Adrenal gland (tissue), 12 donors: ENCODE measurements around the gene LRRN4. TPM values are rescaled to one million over a fixed set of nuclear protein-coding genes. Genes with fewer than 3 reads are reported as not detected.

Source experiments
- DNase-seq, 7 donors: peaks; one replicate each; pipeline ENCODE4 v3.0.0-alpha.2; 2019 to 2020
- H3K27ac ChIP-seq, 5 donors: fragments of 200-600 bp; sonication (generic) in 4 of 5; 1 replicate in 3 of 5; 2 replicates in 2 of 5; pipeline versions ENCODE4 v1.5.1 to v1.8.0; 2016 to 2020; ENCODE audit warnings: mild to moderate bottlenecking in 1 of 5
- H3K27me3 ChIP-seq: fragments of 200-600 bp; 2 replicates; pipeline ENCODE4 v1.8.0; 2021
- H3K36me3 ChIP-seq, 2 donors: fragments of 200-600 bp; replicated peaks in 1 of 2; 1 replicate in 1 of 2; 2 replicates in 1 of 2; pipeline versions ENCODE4 v1.5.1 to v1.8.0; 2018 to 2022
- H3K4me1 ChIP-seq, 2 donors: fragments of 200-600 bp; replicated peaks in 1 of 2; 1 replicate in 1 of 2; 2 replicates in 1 of 2; pipeline versions ENCODE4 v1.5.1 to v1.8.0; 2018 to 2021
- H3K4me3 ChIP-seq, 4 donors: fragments of 200-600 bp; sonication (generic) in 3 of 4; one replicate each; pipeline ENCODE4 v1.5.1; 2016 to 2018
- H3K9me3 ChIP-seq, 3 donors: fragments of 200-600 bp; sonication (generic) in 1 of 3; replicated peaks in 1 of 3; 1 replicate in 2 of 3; 2 replicates in 1 of 3; pipeline versions ENCODE4 v1.5.1 to v1.8.0; 2016 to 2021
- POLR2A ChIP-seq, 2 donors: fragments of 450-650 bp; IDR thresholded peaks; one replicate each; pipeline ENCODE4 v1.6.1; 2017; ENCODE audit warnings: antibody characterized with exemption in 2 of 2, mild to moderate bottlenecking in 2 of 2, moderate library complexity in 1 of 2
- WGBS, 4 donors: extraction: QIAGEN DNeasy Blood & Tissue Kit in 2 of 4; methylation state at CpG; one replicate each; pipeline versions ENCODE4 v1.1.5 to v1.1.7; 2013 to 2017; 5-methylcytosine and 5-hydroxymethylcytosine counted together
- intact Hi-C, 2 donors: fragments of 100-400 bp; cut with DNase I; formaldehyde crosslinking; loops; one replicate each; pipeline versions ENCODE4 v1.14.1 to v1.15.0; 2022 to 2023
- polyA plus RNA-seq, 3 donors: library from polyadenylated mRNA; stranded (reverse); fragments of 200-250 nt in 2 of 3; fragments of 350-450 nt in 1 of 3; fragmentation: Illumina TruSeq in 1 of 3; extraction: RNeasy Lipid Tissue Mini Kit (QIAGEN cat#74804) in 1 of 3; gene quantifications; one replicate each; pipeline ENCODE4 v1.2.3, GENCODE V29; 2013 to 2014
- total RNA-seq, 9 donors: library from RNA; depleted of rRNA in 4 of 9; stranded (reverse); fragments of >200 nt in 4 of 9; fragments of 120-200 nt in 1 of 9; fragmentation: NEBNext Ultra II Directional in 1 of 9; extraction: Animal tissue kit (Norgen Biotek cat#: 25700) in 1 of 9; gene quantifications; one replicate each; pipeline versions ENCODE4 v1.1.0 to v1.2.4, GENCODE V29; 2013 to 2023
- TF ChIP-seq, protein P1 (sequence below), 6 experiments: fragments of 450-650 bp in 4 of 6; fragments of 200-600 bp in 2 of 6; sonication (generic) in 1 of 6; IDR thresholded peaks; 1 replicate in 5 of 6; 2 replicates in 1 of 6; pipeline versions ENCODE4 v1.5.1 to v1.8.0; 2016 to 2021; ENCODE audit warnings: antibody characterized with exemption in 6 of 6, mild to moderate bottlenecking in 2 of 6, moderate library complexity in 1 of 6
- donor health status: healthy with polysubstance abuse.
- donor health status: Bipolar disorder and iron deficiency.
- donor health status: DM: yes; HTN: yes; CAD: no.
- donor health status: DM: no; HTN: no; CAD: no.
- donor health status: DM: no; HTN: no; CAD: no.
- donor health status: DM: yes; HTN: yes; CAD: no.

The LRRN4 gene
- total and polyA plus RNA-seq, 12 donors = 0.07 to 0.17 (median 0.11) TPM; not detected in 9

- peaks cover 10 to 17% of the 10 kb centered on the region in 2 donors for H3K4me1 ChIP-seq
- peaks cover 0 to 8% of the 10 kb centered on the region in 2 donors for H3K36me3 ChIP-seq
- H3K27ac ChIP-seq = no peak overlapping the region
- TF ChIP-seq, protein P1, sequence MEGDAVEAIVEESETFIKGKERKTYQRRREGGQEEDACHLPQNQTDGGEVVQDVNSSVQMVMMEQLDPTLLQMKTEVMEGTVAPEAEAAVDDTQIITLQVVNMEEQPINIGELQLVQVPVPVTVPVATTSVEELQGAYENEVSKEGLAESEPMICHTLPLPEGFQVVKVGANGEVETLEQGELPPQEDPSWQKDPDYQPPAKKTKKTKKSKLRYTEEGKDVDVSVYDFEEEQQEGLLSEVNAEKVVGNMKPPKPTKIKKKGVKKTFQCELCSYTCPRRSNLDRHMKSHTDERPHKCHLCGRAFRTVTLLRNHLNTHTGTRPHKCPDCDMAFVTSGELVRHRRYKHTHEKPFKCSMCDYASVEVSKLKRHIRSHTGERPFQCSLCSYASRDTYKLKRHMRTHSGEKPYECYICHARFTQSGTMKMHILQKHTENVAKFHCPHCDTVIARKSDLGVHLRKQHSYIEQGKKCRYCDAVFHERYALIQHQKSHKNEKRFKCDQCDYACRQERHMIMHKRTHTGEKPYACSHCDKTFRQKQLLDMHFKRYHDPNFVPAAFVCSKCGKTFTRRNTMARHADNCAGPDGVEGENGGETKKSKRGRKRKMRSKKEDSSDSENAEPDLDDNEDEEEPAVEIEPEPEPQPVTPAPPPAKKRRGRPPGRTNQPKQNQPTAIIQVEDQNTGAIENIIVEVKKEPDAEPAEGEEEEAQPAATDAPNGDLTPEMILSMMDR (IDR thresholded peaks at IDR 0.05) = no peak
- intact Hi-C loops = no loop called here
- H3K9me3 ChIP-seq = no peaks in the 10 kb centered on the region
- no peaks in the 10 kb centered on the region for H3K27me3 ChIP-seq
- H3K4me3 ChIP-seq = no peak overlapping the region
- no peak for DNase-seq
These were observed 46.0 kb upstream of the LRRN4 start for GRCh38 chr20:6099819-6100218.

- Histone ChIP-seq H3K4me1 (no peaks in the 10 kb centered on the region), H3K9me3 (no peaks in the 10 kb centered on the region), H3K27me3 (no peaks in the 10 kb centered on the region), H3K4me3 (no peak overlapping the region), H3K36me3 (peaks cover 0 to 22% of the 10 kb centered on the region in 2 donors), H3K27ac (no peak overlapping the region)
- TF ChIP-seq, protein P1 (IDR thresholded peaks at IDR 0.05) = no peak
- TF ChIP-seq POLR2A (IDR thresholded peaks at IDR 0.05) = no peak
- 86 to 92% (median 88%) methylated on average over 5 of the region's 5 CpGs for WGBS, 4 donors
- DNase-seq = no peak
- intact Hi-C loops = no loop called here
These were observed 41.5 kb upstream of the LRRN4 start for GRCh38 chr20:6095409-6095808.

- intact Hi-C loops = no loop called here
- H3K27ac ChIP-seq = no peak overlapping the region
- peaks cover 0 to 22% of the 10 kb centered on the region in 2 donors for H3K36me3 ChIP-seq
- no peaks in the 10 kb centered on the region for H3K4me1 ChIP-seq
- H3K9me3 ChIP-seq = no peaks in the 10 kb centered on the region
- H3K27me3 ChIP-seq = no peaks in the 10 kb centered on the region
- H3K4me3 ChIP-seq = no peak overlapping the region
- TF ChIP-seq POLR2A (IDR thresholded peaks at IDR 0.05) = no peak
- TF ChIP-seq, protein P1 (IDR thresholded peaks at IDR 0.05) = no peak
- WGBS, 4 donors = 91 to 97% (median 95%) methylated on average over 4 of the region's 4 CpGs
- DNase-seq = no peak
These were observed 40.7 kb upstream of the LRRN4 start for GRCh38 chr20:6094565-6094964.

GRCh38 chr20:6094063-6094462, 40.2 kb upstream of the LRRN4 start:
- H3K9me3 ChIP-seq = no peaks in the 10 kb centered on the region
- no peak overlapping the region for H3K4me3 ChIP-seq
- no peak overlapping the region for H3K27ac ChIP-seq
- H3K27me3 ChIP-seq = no peaks in the 10 kb centered on the region
- no peaks in the 10 kb centered on the region for H3K4me1 ChIP-seq
- intact Hi-C loops = no loop called here
- TF ChIP-seq, protein P1 (IDR thresholded peaks at IDR 0.05) = no peak
- TF ChIP-seq POLR2A (IDR thresholded peaks at IDR 0.05) = no peak
- H3K36me3 ChIP-seq = peaks cover 0 to 25% of the 10 kb centered on the region in 2 donors
- DNase-seq = no peak
- 70 to 83% (median 75%) methylated on average over 3 of the region's 3 CpGs for WGBS, 4 donors
